Measurements from ENCODE around the gene ATP6V0D1.
"Not testable (repeated sequence)": the region's sequence is repeated elsewhere in the genome, so short reads cannot be mapped to it uniquely, and the experiment has no call there.

Gene ATP6V0D1

DNA sequence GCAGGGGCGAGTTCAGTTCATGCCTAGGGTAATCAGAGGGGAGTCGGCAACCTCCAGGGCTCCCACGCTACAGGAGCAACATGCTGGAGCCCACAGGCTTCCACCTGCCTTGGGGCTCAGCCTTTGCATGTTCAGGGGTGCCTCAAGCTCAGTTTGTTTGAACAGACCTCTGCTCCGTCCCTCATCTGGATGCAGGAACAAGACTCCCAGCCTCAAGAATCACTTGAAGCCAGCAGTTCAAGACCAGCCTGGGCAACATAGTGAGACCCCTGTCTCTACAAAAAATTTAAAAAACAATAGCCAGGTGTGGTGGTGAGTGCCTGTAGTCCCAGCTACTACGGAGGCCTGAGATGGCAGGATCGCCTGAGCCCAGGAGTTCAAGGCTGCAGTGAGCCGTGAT is 54.9 kb downstream of the ATP6V0D1 start:
- no peak for DNase-seq

DNA sequence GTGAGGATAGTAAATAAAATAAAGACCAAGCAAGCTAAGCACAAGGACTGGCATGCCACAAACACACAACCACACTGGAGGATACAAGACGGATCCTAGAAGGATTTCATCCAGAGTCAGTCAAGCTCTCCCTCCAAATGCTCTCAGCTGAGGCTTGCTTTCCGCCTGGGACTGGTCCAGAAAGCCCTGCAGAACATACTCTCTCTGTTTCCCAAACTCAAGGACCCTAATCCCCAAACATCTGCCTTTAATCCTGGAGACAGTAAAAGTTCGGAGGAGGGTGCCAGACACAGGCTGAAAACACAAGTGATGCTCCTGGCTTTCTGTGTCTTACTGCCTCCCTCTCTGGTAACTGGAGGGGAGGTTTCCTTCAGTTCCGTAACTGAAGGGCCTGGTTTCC is 55.4 kb downstream of the ATP6V0D1 start:
- DNase-seq: no peak

DNA sequence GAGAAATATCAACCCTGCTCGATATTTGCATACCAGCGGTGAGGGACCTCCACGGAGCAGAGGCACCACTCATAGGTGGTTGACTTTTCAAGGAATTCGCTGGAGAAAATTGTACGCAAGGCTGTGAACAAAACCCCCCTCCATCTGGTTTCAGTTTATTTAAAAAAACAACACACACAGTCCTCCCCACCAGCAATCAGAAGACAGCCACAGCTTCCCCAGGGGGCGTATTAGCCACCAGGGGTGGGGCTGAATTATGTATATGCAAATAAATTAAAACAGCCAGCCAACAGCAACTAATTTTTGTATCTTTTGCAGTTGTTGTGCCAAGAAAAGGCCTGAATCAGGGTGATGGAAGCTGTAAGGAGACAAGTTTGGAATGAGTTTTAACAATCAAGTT is 55.9 kb downstream of the ATP6V0D1 start:
- no peak for DNase-seq

DNA sequence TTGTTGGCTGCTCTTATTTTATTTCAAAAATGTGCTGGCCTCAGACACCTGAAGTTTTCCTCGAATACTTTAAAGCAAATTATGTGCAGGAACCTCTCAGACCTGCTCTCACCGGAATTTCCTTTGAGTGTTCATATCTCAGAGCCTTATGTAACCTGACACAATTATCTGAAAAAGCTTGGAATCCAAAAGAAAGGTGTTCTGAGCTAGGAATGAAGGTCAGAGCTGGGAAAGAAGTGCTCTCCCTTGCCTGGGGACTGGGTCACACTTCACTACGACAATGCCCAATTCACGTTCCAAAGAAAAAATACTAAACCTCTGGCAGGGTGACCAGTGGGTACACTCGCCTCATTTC is 56.7 kb downstream of the ATP6V0D1 start:
- no peak for DNase-seq

DNA sequence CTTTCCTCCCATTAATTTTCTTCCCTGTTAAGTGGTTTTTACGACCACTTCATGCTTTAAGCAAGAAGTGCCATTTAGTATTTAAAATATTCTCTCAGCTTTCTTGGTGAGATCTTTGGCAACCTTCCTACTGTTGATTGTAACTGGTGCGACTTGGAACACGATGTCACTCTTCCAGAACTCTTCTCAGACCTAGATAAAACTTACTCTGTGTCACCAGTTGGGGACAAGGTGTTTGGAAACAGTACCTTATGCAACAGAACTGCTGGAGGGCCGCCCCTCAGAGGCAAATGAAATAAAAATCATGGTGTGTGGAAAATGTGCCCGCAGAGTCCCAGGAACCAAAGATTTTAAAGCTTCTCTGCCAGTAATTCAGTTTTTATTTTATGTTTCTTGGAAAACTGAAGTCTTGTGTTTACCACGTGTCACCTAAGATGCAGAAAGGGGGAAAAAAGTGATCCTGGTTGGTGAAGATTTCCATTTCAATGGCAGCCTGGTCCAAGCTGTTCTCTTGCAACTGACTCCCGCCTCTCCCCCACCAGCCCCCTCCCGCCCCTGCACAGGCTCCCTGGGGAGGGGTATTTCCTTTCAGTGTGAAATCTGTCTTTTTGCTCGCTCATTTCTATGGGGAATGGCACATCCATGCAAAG is 57.2 kb downstream of the ATP6V0D1 start:
- DNase-seq: no peak

DNA sequence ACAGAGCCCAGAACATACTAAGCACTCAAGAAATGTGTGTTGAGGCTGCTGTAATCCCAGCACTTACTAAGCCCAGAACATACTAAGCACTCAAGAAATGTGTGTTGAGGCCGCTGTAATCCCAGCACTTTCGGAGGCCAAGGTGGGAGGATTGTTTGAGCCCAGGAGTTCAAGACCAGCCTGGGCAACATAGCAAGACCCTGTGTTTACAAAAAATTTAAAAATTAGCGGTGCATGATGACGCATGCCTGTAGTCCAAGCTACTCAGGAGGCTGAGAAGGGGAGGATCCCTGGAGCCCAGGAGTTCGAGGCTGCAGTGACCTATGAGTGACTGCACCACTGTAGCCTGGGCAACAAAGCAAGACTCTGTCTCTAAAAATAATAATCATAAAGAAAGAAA is 57.9 kb downstream of the ATP6V0D1 start:
- DNase-seq: no peak

DNA sequence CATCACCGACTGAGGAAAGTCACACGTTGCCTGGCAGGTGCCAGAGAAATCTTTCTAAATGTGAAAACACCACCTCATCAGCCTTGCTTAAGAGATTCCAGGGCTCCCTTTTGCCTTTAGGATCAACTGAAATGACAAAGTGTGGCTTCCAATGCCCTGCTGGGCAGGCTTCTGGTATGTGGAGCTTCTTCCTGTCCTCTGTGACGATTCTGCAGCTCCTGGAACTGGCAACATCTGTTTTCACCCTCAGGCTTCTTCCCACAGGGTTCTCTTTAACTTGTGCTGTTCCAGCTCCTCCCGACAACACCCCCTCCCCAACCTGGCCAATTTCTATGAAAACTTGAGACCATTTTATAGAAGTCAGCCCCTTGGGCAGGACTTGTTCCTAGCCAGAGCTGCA is 59.9 kb downstream of the ATP6V0D1 start:
- DNase-seq: no peak

DNA sequence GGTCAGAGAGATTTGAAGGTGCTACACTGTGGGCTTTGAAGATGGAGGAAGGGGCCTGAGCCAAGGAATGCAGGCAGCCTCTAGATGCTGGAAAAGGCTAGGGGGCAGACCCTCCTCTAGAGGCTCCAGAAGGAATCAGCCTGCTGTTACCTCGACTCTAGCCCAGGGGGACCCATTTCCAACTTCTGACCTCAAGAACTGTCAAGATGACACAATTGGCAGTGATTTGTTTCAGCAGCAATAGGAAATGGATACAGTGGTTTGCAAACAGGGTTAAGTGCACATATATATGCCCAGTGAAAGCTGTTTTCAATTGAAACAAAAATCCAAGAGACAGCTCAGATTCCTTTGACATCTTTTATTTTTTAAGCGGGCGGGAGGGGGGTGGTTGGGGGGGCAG is 61.0 kb downstream of the ATP6V0D1 start:
- DNase-seq: no peak

DNA sequence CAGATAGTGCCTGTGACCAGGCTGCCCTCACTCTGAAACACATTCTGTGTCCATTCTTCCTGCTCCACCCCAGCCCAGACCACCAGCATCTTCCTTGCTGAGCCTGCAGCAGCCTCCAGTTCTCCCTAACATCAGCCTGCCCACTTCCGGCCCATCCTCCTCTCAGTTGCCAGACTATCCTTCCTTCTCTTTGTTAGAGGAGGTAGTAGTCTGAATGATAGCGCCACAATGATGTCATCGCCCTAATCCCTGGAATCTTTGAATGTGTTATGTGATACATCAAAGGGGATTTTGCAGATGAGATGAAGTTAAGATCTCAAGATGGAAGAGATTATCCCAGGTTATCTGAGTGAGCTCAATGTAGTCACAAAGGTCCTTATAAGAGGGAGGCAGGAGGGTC is 61.5 kb downstream of the ATP6V0D1 start:
- DNase-seq: no peak

DNA sequence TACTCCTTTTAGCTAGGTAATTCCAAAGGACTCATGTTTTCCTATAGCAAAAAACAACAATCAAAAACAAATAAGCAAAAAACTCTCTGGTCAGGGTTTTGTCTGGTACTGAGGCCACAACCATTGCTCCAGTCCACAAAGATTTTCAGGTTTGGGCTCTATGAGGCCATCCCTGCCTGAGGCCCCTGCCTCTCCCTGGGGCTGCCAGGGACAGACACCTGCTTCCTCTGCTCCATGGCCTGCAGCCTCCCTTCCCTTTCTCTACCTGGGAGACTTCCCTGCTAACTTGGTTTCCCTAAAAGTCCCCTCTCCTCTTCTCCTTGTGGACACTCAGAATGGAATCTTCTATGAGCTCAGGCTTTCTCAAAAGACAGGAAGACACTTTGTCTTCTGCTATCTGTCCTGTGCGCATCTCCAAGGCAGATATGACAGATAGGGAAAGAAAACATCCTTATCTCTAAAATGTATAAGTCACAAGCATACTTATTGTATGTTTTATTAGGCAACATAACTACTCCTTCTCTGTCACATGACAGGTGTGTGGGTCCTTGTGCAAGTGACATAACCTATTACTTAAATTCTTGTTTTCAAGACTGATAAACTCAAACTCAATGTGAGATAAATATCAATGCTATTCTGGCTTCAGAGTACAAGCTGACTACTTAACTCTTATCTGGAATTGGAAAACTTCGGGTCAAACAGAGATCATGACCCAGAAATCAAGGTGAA is 63.5 kb downstream of the ATP6V0D1 start:
- DNase-seq: no peak

DNA sequence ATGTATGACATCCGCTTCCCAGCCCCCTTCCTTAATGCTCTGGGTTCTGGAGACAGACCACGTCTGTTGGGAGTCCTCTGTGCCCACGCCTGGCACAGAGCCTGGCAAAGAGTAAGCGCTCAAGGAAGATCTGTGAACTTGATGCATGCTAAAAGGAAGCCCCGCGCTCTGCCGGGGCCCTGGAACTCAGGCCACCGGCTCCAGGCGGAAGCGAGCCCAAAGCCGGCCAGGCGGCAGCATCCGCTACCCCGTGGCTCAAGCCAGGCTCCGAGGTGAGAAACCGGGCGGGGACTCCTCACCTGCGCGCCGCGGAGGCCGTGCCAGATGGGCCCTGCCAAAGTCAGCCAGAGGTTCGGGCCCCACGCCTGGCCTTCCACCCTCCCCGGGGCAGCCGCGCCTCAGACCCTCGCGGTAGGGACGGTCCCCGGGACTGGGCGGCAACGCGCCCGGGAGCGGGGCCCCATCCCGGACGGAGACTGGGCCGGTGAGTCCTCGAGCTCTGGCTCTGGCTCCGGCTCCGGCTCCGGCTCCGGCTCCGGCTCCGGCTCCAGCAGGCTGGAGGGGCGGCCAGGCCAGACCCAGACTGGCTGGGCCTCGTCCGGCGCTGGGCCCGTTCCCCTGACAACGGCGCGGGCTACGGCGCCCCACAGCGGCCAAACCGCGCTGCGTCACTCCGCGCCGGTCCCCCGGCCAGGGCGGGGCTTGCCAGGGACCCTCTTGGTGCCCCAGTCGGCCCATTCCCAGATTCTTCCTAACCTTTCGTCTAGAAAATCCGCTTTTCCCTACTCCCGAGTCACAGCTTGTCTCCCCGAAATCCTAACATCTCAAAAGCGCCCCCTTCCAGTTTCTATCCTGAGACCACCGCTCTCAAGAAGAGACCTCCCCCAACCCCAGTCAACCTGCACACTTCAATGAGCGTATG is 64.8 kb downstream of the ATP6V0D1 start, which contains the start of gene ZDHHC1:
Gene ZDHHC1, minus strand, starts transcription at position 606 of the 922 bp plus-strand sequence. CDS start 8,702 bp downstream, outside the sequence.
- peak; percentile 69 to 76 (median 76) for DNase-seq

DNA sequence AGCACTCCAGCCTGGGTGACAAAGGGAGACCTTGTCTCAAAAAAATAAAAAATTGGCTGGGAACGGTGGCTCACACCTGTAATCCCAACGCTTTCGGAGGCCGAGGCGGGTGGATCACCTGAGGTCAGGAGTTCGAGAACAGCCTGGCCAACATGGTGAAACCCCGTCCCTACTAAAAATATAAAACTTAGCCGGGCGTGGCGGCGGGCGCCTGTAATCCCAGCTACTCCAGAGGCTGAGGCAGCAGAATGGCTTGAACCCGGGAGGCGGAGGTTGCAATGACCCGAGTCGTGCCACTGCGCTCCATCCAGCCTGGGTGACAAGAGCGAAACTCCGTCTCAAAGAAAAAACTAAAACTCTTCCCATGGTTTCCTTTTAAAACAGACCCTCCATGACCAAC is 65.5 kb downstream of the ATP6V0D1 start:
- not testable (repeated sequence) for DNase-seq

DNA sequence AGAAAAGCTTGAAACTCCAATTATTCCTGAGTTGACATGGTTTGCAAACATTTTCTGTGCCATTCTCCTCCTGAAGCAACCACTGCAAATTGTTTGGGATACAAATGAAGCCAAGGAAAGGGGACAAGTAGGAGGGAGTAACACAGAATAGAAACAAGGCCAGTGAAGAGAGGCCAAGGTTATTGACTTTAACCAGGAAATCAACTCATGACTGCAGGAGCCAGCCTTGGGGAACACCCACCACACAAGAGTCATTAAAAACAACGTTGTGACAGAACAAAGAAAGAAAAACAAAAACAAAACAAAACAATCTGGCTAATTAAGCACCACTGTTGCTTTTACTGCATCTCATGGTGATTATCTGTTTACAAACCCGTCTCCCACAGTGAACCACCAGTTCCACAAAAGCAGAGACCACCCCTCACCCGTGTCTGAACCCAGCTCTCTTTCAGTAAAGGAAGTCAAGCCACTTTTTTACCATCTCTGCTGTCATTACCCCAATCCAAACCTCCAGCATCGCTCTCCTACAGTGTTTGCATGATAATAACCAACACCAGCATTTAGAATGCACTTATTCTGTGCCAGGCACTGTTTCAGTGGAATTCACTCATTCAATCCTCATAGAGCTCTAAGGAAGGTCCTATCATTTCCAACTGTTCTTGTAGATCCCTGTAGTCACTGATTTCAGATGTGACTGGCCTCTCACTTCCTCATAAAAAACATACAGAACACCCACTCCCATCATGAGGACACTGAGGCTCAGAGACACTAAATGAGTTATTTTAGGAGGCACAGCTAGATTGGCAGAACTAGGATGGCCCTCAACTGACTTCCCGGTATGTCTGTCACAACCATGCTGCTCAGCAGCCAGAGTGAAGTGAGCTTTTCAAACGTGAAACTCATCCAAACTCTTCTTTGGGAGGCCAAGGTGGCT is 66.7 kb downstream of the ATP6V0D1 start:
- peak in 1 of 3 experiments; percentile 8 for DNase-seq

DNA sequence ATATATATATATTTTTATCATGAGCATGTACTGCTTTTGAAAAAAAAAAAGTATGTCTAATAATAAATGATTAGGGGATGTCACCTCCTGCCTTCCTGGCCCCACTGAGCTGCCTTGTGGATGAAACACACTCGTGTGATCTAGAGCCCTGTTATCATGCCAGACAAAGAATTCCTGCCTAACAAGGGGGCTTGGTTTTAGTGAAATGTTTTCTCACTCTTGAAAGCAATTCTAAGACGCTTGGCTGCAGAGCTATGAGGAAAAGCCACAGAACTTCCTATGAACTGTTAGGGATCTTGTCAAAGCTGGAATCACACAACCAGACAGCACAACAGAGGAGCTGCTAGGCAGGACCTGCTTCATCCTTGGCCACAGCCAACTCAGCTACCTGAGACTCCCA is 68.7 kb downstream of the ATP6V0D1 start:
- no peak for DNase-seq

DNA sequence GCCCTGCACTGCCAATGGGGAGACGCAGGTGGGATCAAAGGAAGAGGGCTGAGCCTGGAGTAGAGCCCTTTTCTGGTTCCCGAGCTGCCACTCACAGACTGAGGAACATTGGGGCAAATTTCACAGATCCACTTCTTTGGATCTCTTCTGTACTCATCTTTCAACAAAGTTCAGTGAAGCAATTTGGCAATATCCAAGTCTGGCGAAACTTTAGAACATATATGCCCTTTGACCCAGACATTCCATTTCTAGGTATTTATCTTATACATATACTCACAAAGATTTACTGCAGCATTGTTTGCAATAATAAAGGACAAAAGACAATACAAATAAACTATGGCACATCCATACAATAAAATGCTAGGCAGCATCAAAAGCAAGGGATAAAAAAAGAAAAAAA is 69.6 kb downstream of the ATP6V0D1 start:
- DNase-seq: no peak

DNA sequence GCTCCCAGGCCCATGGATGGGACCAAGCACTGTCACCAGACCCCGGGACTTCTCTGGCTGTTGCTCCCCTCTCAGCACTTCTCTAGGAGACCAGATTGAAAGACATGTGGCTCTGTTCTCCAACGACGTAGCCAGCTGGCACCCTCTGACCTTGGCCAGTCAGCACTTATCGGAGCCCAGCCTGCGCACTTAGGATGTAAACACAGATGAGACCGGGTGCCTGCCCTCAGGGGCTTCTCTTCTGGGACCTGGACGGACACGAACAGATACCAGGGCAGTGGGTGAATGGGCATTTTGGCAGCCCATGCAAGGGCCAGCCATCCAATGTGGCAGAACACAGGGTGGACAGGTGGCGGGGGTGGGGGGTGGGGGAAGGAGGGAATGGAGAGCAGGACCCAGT is 71.3 kb downstream of the ATP6V0D1 start:
- DNase-seq: no peak

DNA sequence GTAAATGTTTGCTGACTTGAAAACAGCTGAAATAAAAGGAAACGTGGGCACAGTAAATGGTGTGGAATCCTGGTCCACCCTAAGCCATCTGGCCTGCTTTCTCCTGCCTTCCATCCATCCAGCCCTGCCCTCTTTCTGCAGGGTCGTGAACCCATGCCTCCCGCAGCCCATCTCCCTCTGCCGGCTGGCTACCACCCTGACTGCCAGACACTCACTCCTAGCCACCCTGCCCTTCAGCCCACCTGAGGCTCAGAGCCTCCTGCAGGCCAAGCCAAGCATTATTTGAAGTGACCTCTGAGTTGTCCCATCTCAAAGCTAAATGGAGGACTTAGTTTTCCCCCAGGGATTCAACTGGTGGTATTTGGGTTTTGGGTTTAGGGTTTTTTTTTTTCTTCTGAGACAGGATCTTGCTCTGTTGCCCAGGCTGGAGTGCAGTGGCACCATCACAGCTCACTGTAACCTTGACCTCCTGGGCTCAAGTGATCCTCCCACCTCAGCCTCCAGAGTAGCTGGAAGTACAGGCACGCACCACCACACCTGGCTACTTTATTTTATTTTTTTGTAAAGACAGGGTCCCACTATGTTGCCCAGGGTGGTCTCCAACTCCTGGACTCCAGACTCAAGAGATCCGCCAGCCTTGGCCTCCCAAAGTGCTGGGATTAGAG is 73.0 kb downstream of the ATP6V0D1 start:
- no peak for DNase-seq

DNA sequence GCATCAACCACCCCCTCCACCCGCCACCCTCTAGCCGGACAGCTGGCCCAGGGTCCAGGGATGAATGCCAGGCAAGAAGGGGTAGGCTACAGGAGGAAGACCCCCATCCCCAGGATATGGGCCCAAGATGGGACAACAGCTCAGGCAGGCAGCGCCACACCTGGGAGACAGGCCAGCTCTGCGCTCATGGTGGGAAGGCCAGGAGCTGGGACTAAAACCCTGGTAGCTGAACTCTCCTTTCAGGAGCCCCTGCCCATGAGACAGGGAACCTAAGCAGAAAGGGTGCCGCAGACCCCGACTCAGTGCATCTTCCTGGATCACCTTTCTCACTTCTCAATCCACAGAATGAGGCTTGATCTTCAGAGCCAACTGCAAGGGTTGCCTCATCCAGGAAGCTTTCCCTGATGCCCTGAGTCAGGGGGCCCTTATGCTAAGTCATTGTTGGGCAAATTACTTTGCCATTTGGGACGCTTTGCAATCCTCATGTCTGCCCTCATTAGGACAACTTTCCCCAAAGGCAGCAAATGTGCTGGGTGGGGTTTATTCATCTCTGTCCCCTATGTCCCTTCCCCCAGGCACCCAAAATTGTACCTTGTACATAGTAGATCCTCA is 73.7 kb downstream of the ATP6V0D1 start:
- no peak for DNase-seq

DNA sequence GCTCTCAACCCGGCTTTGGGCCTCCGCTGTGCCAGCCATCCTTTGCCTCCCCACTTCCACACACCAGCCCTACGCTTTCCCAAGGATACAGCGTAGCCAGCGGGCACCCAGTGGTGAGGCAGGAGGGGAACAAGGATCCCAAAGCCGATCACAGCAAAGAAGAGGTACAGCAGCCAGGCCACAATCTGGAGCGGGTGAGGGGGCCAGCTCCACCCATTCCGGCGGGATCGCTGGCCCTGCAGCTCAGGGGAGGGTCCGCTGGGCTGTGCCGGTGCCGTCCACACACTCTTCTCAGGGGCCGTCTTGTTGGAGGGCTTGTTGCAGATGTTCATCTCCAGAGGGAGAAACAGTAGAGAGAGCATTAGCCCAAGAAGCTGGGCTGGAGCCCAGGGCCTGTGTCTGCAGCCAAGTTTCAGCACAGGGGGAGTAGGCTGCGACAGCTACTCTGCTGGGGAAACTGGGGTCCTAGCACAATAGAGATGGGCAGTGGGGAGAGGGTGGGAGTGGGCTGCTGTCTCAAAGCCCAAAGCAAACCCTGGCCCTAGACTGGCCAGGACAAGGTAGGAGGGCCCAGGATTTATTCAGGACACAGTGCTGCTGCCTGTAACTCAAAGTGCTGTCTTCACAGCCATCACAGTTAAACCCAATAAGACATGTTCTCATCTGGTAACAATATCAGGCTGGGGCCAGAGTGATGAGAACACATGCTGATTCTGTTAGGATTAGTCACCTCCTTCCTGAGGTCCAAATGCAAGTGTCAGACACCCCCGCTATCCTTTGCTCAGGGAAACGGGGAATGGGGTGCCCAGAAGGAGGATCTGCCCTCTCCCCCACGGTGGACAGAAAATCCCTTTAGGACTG is 74.6 kb downstream of the ATP6V0D1 start:
- DNase-seq: no peak

DNA sequence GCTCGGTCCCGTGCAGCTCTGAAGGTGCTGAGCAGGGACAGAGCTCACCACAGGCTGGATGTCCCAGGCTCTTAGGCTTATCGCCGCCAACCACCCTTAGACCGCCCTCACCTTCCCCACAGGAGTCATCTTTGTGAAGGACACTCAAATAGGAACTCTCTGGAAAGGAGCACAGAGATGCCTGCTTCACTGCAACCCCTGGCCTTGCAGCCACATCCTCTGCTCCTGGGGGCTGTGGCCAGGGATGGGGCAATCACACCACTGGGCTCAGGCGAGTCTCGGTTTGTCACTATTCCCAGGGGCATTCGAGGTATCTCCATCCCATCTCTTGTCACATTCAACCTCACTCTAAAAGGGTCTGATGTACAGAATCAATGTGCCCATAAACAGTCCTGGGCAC is 75.6 kb downstream of the ATP6V0D1 start:
- no peak for DNase-seq

Measured in NCI-H1417 (cell line).